ENCODE measurements around the gene FAM78B. TPM values are rescaled to one million over a fixed set of nuclear protein-coding genes. Genes with fewer than 3 reads are reported as not detected.

The FAM78B gene
- total and polyA plus RNA-seq, 2 experiments from 2014 or later = 0.16 to 0.43 TPM

DNA sequence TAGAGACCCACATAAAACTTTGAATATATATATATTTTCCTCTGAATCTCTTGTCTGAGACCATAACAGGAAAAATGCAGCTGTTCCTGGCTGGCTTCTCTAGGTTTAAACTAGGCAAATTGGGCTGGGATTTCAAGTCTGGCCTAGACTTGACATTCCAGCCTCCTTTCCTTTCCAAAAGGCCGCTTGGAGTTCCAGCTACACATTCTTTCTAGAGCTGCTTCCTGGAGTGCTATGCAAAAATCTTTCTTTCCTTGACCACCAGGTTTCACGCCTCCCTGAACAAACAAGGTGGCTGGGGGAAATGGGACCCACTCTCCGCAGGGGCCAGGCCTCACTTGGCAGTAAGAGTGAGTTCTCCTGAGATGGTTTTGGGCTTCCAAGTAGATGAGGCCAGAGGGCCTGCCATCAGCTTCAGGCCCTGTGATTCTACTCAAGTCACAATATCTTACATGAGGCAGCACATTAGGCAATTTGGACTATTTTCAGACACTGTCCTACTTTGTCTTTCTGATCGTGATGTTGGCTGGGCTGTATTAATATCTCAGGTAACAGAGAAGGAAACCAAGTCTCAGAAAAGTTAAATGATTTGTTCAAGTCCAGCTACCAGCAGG is 102.4 kb downstream of the FAM78B start:
- Histone ChIP-seq H2AFZ (no peak overlapping the region), H3K4me2 (ENCODE audit: unreplicated experiment) (no peak overlapping the region), H3K27ac (no peak overlapping the region), H3K27me3 (replicated peaks; ENCODE audit: insufficient read depth) (no peaks in the 10 kb centered on the region), H3K4me1 (ENCODE audit: insufficient read depth) (no peaks in the 10 kb centered on the region), H3K9ac (no peak overlapping the region), H3F3A (ENCODE audit: insufficient read depth) (no peaks in the 10 kb centered on the region), H3K36me3 (ENCODE audit: low read depth) (no peaks in the 10 kb centered on the region), H3K9me2 (ENCODE audit: insufficient read depth) (no peaks in the 10 kb centered on the region), H3K4me3 (no peak overlapping the region), H4K20me1 (ENCODE audit: insufficient read depth) (no peaks in the 10 kb centered on the region), H3K79me2 (ENCODE audit: insufficient read depth) (no peaks in the 10 kb centered on the region), H3K9me3 (ENCODE audit: low read depth) (no peaks in the 10 kb centered on the region)
- in situ Hi-C loops (cut with MboI) = no loop called here
- no peak for DNase-seq
- TF ChIP-seq EZH2phosphoT487 (IDR thresholded peaks at IDR 0.05; ENCODE audit: insufficient read depth, low read depth) = no peak
- TF ChIP-seq EZH2 (IDR thresholded peaks at IDR 0.05; ENCODE audit: insufficient read depth, poor library complexity, severe bottlenecking) = no peak
- WGBS, 2 experiments (ENCODE audit: low coverage in 1 of 2, low lambda C conversion rate in 2 of 2, missing lambda C conversion rate in 2 of 2) = 2 to 7% methylated on average over 4 of the region's 4 CpGs

DNA sequence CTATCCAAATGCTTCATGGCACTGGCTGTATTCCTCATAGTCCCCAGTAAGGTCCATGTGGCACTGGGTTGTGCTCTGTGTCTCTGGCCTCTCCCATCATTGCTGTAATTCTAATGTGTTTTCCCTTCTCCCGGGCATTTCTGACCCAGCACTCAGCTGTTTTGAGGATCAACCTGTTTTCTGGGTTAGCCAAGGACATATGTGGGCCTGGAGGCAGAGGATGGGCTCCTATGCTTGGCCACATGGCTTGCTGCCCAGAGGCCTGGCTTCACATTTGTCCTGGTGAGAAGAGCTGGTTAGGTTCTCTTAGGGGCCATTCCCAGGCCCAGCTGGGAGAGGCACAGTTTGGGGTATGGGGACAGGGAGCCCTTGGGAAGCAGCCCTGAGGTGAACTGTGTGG is 103.1 kb downstream of the FAM78B start:
- Histone ChIP-seq H3K27ac (no peak overlapping the region), H3K27me3 (replicated peaks; ENCODE audit: insufficient read depth) (no peaks in the 10 kb centered on the region), H3K9me2 (ENCODE audit: insufficient read depth) (no peaks in the 10 kb centered on the region), H3F3A (ENCODE audit: insufficient read depth) (no peaks in the 10 kb centered on the region), H3K36me3 (ENCODE audit: low read depth) (no peaks in the 10 kb centered on the region), H3K9ac (no peak overlapping the region), H3K4me3 (no peak overlapping the region), H3K79me2 (ENCODE audit: insufficient read depth) (no peaks in the 10 kb centered on the region), H2AFZ (no peak overlapping the region), H3K4me1 (ENCODE audit: insufficient read depth) (no peaks in the 10 kb centered on the region), H3K9me3 (ENCODE audit: low read depth) (no peaks in the 10 kb centered on the region), H3K4me2 (ENCODE audit: unreplicated experiment) (no peak overlapping the region), H4K20me1 (ENCODE audit: insufficient read depth) (no peaks in the 10 kb centered on the region)
- no peak for DNase-seq
- 0 to 5% methylated on average over 1 of the region's 1 CpG for WGBS, 2 experiments (ENCODE audit: low coverage in 1 of 2, low lambda C conversion rate in 2 of 2, missing lambda C conversion rate in 2 of 2)
- TF ChIP-seq EZH2 (IDR thresholded peaks at IDR 0.05; ENCODE audit: insufficient read depth, poor library complexity, severe bottlenecking) (no peak), EZH2phosphoT487 (IDR thresholded peaks at IDR 0.05; ENCODE audit: insufficient read depth, low read depth) (no peak)
- in situ Hi-C loops (cut with MboI) = no loop called here

DNA sequence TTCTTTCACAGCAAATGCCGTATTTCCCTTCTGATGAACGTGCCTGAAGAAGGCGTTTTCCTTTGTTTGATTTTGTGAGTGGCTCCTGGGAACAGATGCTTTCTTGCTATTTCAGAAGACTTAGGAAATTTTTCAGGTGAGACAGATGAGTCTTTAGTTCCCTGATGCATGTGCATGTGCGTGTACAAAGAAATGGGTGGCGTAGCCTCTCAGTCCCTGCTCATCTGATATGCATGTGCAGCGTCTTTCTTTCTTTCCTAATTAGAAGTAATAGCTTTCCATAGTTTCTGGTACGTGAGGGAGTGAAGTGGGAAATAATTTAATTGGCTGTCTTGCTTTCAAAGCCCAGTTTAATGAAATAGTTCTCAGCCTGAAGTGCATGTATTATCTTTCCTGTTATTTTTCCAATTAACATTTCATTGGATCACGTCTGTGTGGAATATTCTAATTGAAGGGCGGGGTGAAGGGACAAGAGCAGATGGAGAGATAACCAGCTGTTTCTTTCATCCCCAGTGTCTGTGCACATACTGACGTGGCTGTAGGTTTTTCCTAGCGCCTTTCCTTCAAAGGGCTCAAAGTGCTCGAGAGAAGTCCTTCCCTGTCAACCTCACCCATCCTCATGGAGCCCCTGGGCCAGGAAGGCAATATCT is 104.3 kb downstream of the FAM78B start:
- in situ Hi-C loops (cut with MboI) = no loop called here
- H3K9me3 ChIP-seq (ENCODE audit: low read depth) = no peaks in the 10 kb centered on the region
- 13 to 18% methylated on average over 12 of the region's 12 CpGs for WGBS, 2 experiments (ENCODE audit: low coverage in 1 of 2, low lambda C conversion rate in 2 of 2, missing lambda C conversion rate in 2 of 2)
- no peaks in the 10 kb centered on the region for H3K4me1 ChIP-seq (ENCODE audit: insufficient read depth)
- no peak overlapping the region for H3K27ac ChIP-seq
- H3K4me2 ChIP-seq (ENCODE audit: unreplicated experiment) = no peak overlapping the region
- no peaks in the 10 kb centered on the region for H3K9me2 ChIP-seq (ENCODE audit: insufficient read depth)
- H3K36me3 ChIP-seq (ENCODE audit: low read depth) = no peaks in the 10 kb centered on the region
- no peak overlapping the region for H2AFZ ChIP-seq
- no peak for DNase-seq
- H3F3A ChIP-seq (ENCODE audit: insufficient read depth) = no peaks in the 10 kb centered on the region
- no peaks in the 10 kb centered on the region for H3K79me2 ChIP-seq (ENCODE audit: insufficient read depth)
- H3K4me3 ChIP-seq = no peak overlapping the region
- H3K9ac ChIP-seq = no peak overlapping the region
- no peaks in the 10 kb centered on the region for H4K20me1 ChIP-seq (ENCODE audit: insufficient read depth)
- no peak for TF ChIP-seq EZH2 (IDR thresholded peaks at IDR 0.05; ENCODE audit: insufficient read depth, poor library complexity, severe bottlenecking)
- no peak for TF ChIP-seq EZH2phosphoT487 (IDR thresholded peaks at IDR 0.05; ENCODE audit: insufficient read depth, low read depth)
- no peaks in the 10 kb centered on the region for H3K27me3 ChIP-seq (replicated peaks; ENCODE audit: insufficient read depth)

DNA sequence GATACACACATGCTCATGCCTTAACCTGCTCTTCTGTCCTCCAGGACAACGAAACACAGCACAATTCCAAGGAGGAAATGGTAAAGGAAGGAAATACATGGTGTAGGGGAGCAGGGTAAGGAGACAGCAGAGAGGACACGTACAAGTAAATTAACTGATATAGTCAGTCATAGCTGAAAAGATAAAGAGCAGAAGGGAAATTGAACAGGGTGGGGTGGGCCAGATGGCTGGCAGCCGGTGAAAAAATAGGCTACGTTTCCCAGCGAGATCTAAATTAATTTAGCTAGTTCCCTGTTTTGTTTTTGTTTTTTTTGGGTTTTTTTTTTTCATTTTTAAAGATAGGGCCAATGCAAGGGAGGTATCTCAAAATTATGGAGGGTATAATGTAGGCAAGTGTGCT is 109.2 kb downstream of the FAM78B start:
- no peak for DNase-seq
- Histone ChIP-seq H4K20me1 (ENCODE audit: insufficient read depth) (no peaks in the 10 kb centered on the region), H3K27ac (no peak overlapping the region), H3K27me3 (replicated peaks; ENCODE audit: insufficient read depth) (no peaks in the 10 kb centered on the region), H3K4me3 (no peak overlapping the region), H3K4me2 (ENCODE audit: unreplicated experiment) (no peak overlapping the region), H3K9ac (no peak overlapping the region), H3K79me2 (ENCODE audit: insufficient read depth) (no peaks in the 10 kb centered on the region), H3F3A (ENCODE audit: insufficient read depth) (no peaks in the 10 kb centered on the region), H3K9me3 (ENCODE audit: low read depth) (no peaks in the 10 kb centered on the region), H3K4me1 (ENCODE audit: insufficient read depth) (no peaks in the 10 kb centered on the region), H3K9me2 (ENCODE audit: insufficient read depth) (no peaks in the 10 kb centered on the region), H3K36me3 (ENCODE audit: low read depth) (no peaks in the 10 kb centered on the region), H2AFZ (no peak overlapping the region)
- no peak for TF ChIP-seq EZH2 (IDR thresholded peaks at IDR 0.05; ENCODE audit: insufficient read depth, poor library complexity, severe bottlenecking)
- TF ChIP-seq EZH2phosphoT487 (IDR thresholded peaks at IDR 0.05; ENCODE audit: insufficient read depth, low read depth) = no peak
- in situ Hi-C loops (cut with MboI) = no loop called here
- 1 to 3% methylated on average over 5 of the region's 5 CpGs for WGBS, 2 experiments (ENCODE audit: low coverage in 1 of 2, low lambda C conversion rate in 2 of 2, missing lambda C conversion rate in 2 of 2)
